ENCODE measurements around the gene PROM1.

The PROM1 gene

GRCh38 chr4:16106956-16107355, 23.1 kb upstream of the PROM1 start:
- DNase-seq (ENCODE audit: extremely low read depth, insufficient read length) = no peak
- no peaks in the 10 kb centered on the region for H3K36me3 ChIP-seq (ENCODE audit: control insufficient read depth, insufficient read depth, low read length)
- no peaks in the 10 kb centered on the region; the same call in none of the 2 replicates for H3K27me3 ChIP-seq (replicated peaks; ENCODE audit: control insufficient read depth, insufficient read depth, low read length)
- H3K4me3 ChIP-seq (replicated peaks; ENCODE audit: low read depth, low read length) = no peak overlapping the region
- TF ChIP-seq, protein P1, sequence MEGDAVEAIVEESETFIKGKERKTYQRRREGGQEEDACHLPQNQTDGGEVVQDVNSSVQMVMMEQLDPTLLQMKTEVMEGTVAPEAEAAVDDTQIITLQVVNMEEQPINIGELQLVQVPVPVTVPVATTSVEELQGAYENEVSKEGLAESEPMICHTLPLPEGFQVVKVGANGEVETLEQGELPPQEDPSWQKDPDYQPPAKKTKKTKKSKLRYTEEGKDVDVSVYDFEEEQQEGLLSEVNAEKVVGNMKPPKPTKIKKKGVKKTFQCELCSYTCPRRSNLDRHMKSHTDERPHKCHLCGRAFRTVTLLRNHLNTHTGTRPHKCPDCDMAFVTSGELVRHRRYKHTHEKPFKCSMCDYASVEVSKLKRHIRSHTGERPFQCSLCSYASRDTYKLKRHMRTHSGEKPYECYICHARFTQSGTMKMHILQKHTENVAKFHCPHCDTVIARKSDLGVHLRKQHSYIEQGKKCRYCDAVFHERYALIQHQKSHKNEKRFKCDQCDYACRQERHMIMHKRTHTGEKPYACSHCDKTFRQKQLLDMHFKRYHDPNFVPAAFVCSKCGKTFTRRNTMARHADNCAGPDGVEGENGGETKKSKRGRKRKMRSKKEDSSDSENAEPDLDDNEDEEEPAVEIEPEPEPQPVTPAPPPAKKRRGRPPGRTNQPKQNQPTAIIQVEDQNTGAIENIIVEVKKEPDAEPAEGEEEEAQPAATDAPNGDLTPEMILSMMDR (IDR thresholded peaks at IDR 0.05; ENCODE audit: insufficient read depth, low read length, poor library complexity, severe bottlenecking) = no peak

DNA sequence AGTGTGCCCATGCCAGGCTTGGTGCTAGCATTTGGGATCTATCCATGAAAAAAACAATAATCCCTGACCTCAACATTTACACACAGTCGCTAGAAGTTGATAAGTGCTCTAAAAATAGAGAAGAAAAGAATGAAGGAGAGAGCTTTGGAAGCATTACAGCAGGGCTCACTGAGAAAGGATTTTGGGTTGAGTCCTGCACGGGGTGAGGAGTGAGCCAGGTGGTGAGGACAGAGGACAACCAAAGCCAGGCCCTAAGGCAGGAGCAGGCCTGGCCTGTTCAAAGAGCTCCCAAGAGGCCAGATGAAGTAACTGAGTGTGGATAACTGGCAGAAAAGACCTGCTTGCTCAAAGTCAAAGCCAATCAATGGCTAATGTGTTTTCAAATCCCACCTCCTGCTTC, 20.7 kb upstream of the PROM1 start:
- no peak for DNase-seq (ENCODE audit: extremely low read depth, insufficient read length)
- H3K36me3 ChIP-seq (ENCODE audit: control insufficient read depth, insufficient read depth, low read length) = no peaks in the 10 kb centered on the region
- no peaks in the 10 kb centered on the region; the same call in none of the 2 replicates for H3K27me3 ChIP-seq (replicated peaks; ENCODE audit: control insufficient read depth, insufficient read depth, low read length)
- H3K4me3 ChIP-seq (replicated peaks; ENCODE audit: low read depth, low read length) = no peak overlapping the region
- TF ChIP-seq, protein P1 (IDR thresholded peaks at IDR 0.05; ENCODE audit: insufficient read depth, low read length, poor library complexity, severe bottlenecking) = no peak

DNA sequence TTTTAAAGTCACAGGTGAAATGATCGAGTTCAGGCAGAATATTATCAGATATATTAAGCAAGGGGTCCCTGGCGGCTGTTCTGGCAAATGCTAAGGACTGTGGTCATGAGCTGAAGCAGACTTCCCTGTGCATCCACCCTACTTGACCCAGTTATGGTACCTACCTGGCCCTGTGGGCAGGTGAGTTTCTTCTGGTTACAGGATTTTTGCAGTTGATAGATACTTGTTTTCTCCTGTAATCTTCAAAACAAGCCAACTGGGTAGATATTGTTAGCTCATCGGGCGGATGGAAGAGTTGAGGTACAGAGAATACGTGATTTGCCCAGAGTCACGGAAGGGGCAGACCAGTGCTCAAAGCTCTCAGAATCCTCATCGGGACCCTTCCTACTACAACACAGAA, 18.5 kb upstream of the PROM1 start:
- TF ChIP-seq, protein P1 (IDR thresholded peaks at IDR 0.05; ENCODE audit: insufficient read depth, low read length, poor library complexity, severe bottlenecking) = no peak
- Histone ChIP-seq H3K4me3 (replicated peaks; ENCODE audit: low read depth, low read length) (no peak overlapping the region), H3K36me3 (ENCODE audit: control insufficient read depth, insufficient read depth, low read length) (no peaks in the 10 kb centered on the region), H3K27me3 (replicated peaks; ENCODE audit: control insufficient read depth, insufficient read depth, low read length) (no peaks in the 10 kb centered on the region; the same call in none of the 2 replicates)
- DNase-seq (ENCODE audit: extremely low read depth, insufficient read length) = no peak

GRCh38 chr4:16100833-16101232, 17.0 kb upstream of the PROM1 start:
- no peak for DNase-seq (ENCODE audit: extremely low read depth, insufficient read length)
- TF ChIP-seq, protein P1 (IDR thresholded peaks at IDR 0.05; ENCODE audit: insufficient read depth, low read length, poor library complexity, severe bottlenecking) = no peak
- Histone ChIP-seq H3K4me3 (replicated peaks; ENCODE audit: low read depth, low read length) (no peak overlapping the region), H3K27me3 (replicated peaks; ENCODE audit: control insufficient read depth, insufficient read depth, low read length) (no peaks in the 10 kb centered on the region; the same call in 1 of the 2 replicates), H3K36me3 (ENCODE audit: control insufficient read depth, insufficient read depth, low read length) (no peaks in the 10 kb centered on the region)

DNA sequence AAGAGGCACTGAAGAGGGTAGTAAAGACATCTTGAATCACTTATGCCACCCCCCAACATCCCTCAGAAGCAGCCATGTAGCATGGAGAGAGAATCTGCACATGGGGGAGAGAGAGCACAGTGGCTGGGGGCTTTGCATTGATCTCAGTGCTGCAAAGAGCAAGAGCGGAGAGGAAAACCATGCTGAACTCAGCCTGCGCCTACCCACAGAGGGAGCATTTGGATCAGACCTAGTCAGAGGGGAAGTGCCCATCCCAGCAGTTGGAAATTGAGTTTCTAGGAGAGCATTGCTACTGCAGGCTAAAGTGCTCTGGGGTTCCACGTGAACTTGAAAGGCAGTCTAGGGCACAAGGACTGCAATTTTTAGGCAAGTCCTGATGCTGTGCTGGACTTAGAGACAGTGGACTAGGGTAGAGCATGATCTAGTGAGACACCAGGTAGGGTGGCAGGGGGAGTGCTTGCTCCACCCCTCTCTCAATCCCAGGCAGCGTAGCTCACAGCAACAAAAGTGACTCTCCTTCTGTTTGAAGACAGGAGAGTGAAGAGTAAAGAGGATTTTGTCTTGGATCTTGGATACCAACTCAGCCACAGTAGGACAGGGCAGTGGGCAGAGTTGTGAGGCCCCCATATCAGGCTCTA, 9.0 kb upstream of the PROM1 start:
- DNase-seq (ENCODE audit: extremely low read depth, insufficient read length) = no peak
- H3K27me3 ChIP-seq (replicated peaks; ENCODE audit: control insufficient read depth, insufficient read depth, low read length) = no peaks in the 10 kb centered on the region
- TF ChIP-seq, protein P1 (IDR thresholded peaks at IDR 0.05; ENCODE audit: insufficient read depth, low read length, poor library complexity, severe bottlenecking) = no peak

More for the DNA sequence above, 9.0 kb upstream of the PROM1 start:
- no peak overlapping the region for H3K4me3 ChIP-seq (replicated peaks; ENCODE audit: low read depth, low read length)
- no peaks in the 10 kb centered on the region for H3K36me3 ChIP-seq (ENCODE audit: control insufficient read depth, insufficient read depth, low read length)

Measured in GM06990 (cell line).